ENCODE data around the gene HES2. TPM values are rescaled to one million over a fixed set of nuclear protein-coding genes. Genes with fewer than 3 reads are reported as not detected.

The HES2 gene
- total RNA-seq, 1 donor from 2014 or later = 0.10 TPM

DNA sequence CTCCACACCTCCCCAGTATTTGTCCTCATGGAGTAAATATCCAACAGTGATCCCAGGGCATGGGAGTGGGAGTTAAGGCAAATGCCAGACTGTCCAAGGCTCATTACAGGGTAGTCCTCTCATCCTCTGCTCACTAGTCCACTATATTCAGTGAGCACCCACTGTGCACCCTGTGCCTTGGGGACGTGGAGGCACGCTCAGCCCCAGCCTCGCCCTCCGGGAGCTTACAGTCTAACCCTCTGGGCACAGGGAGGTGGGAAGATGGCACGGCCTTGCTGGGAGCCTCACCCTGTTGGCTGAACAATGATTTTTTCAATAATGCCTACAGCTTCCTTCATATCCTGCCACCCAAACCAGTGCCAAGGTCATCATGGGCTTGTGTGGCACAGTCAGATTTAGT lies 2.8 kb downstream of the HES2 start:
- H3K27me3 Mint-ChIP-seq (ENCODE audit: unreplicated experiment) = peaks cover 29% of the 10 kb centered on the region
- no peaks in the 10 kb centered on the region for H3K9me3 Mint-ChIP-seq (ENCODE audit: unreplicated experiment)

DNA sequence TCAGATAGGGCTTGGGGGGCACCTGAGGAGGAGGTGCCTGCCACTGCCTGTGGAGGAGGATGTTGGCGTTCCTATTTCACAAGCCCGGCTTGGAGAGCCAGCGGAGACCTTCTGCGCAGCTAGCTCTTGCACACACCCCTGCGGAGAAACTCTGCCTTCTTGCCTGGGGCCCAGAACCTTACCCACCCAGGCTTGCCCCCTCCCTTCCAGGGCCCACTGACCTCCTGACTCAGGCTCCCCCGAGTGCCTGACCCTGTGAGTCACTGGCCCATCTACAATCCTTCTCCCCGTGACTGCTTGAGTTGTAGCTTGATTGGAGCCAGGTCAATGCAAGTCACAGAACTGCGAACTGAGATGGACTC lies 3.4 kb downstream of the HES2 start:
- Mint-ChIP-seq H3K9me3 (ENCODE audit: unreplicated experiment) (no peaks in the 10 kb centered on the region), H3K36me3 (ENCODE audit: low read depth, unreplicated experiment) (no peaks in the 10 kb centered on the region), H3K4me3 (ENCODE audit: unreplicated experiment) (no peak overlapping the region), H3K4me1 (ENCODE audit: unreplicated experiment) (no peaks in the 10 kb centered on the region), H3K27ac (ENCODE audit: unreplicated experiment) (no peak overlapping the region), H3K27me3 (ENCODE audit: unreplicated experiment) (peaks cover 23% of the 10 kb centered on the region)
- TF ChIP-seq CTCF (IDR thresholded peaks at IDR 0.05; ENCODE audit: unreplicated experiment) = no peak
- DNase-seq (ENCODE audit: low spot score) = no peak

More for the DNA sequence above, 2.8 kb downstream of the HES2 start:
- no peak for TF ChIP-seq CTCF (IDR thresholded peaks at IDR 0.05; ENCODE audit: unreplicated experiment)
- H3K27ac Mint-ChIP-seq (ENCODE audit: unreplicated experiment) = no peak overlapping the region
- no peaks in the 10 kb centered on the region for H3K36me3 Mint-ChIP-seq (ENCODE audit: low read depth, unreplicated experiment)
- DNase-seq (ENCODE audit: low spot score) = no peak
- H3K4me1 Mint-ChIP-seq (ENCODE audit: unreplicated experiment) = no peaks in the 10 kb centered on the region
- no peak overlapping the region for H3K4me3 Mint-ChIP-seq (ENCODE audit: unreplicated experiment)

DNA sequence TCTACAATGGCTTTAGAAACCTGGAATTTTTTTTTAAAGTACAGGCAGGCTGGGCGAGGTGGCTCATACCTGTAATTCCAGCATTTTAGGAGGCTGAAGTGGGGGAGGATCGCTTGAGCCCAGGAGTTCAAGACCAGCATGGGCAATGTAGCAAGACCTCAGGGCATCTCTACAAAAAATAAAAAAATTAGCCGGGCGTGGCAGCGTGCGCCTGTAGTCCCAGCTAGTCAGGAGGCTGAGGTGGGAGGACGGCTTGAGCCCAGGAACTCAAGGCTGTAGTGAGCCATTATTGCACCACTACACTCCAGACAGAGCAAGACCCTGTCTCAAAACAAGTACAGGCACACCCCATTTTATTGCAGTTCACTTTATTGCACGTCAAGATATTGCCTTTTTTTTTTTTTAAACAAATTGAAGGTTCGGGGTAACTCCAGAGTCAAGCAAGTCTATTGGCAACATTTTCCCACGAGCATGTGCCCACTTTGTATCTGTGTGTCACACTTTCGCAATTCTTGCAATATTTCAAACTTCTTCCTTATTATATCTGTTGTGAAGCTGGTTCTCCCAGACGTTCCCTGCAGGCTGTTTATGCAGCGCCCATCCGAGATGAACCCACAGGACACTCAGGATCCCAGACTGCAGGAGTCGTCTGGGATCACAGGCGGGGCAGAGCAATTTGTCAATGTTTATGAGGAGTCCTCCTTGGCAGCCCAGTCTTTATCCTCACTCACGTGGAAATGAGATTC lies 4.7 kb downstream of the HES2 start:
- H3K4me1 Mint-ChIP-seq (ENCODE audit: unreplicated experiment) = no peaks in the 10 kb centered on the region
- H3K4me3 Mint-ChIP-seq (ENCODE audit: unreplicated experiment) = no peak overlapping the region
- no peaks in the 10 kb centered on the region for H3K9me3 Mint-ChIP-seq (ENCODE audit: unreplicated experiment)
- no peak for DNase-seq (ENCODE audit: low spot score)
- H3K27me3 Mint-ChIP-seq (ENCODE audit: unreplicated experiment) = peaks cover 20% of the 10 kb centered on the region
- H3K36me3 Mint-ChIP-seq (ENCODE audit: low read depth, unreplicated experiment) = no peaks in the 10 kb centered on the region
- H3K27ac Mint-ChIP-seq (ENCODE audit: unreplicated experiment) = no peak overlapping the region
- TF ChIP-seq CTCF (IDR thresholded peaks at IDR 0.05; ENCODE audit: unreplicated experiment) = no peak

- Mint-ChIP-seq H3K27ac (ENCODE audit: unreplicated experiment) (no peak overlapping the region), H3K36me3 (ENCODE audit: low read depth, unreplicated experiment) (no peaks in the 10 kb centered on the region), H3K4me1 (ENCODE audit: unreplicated experiment) (no peaks in the 10 kb centered on the region), H3K9me3 (ENCODE audit: unreplicated experiment) (no peaks in the 10 kb centered on the region), H3K27me3 (ENCODE audit: unreplicated experiment) (peaks cover 20% of the 10 kb centered on the region), H3K4me3 (ENCODE audit: unreplicated experiment) (no peak overlapping the region)
- TF ChIP-seq CTCF (IDR thresholded peaks at IDR 0.05; ENCODE audit: unreplicated experiment) = peak; percentile 57
- peak; percentile 65 for DNase-seq (ENCODE audit: low spot score)
Measured at GRCh38 chr1:6414443-6414844, 5.3 kb downstream of the HES2 start.

GRCh38 chr1:6412896-6413295 lies 6.8 kb downstream of the HES2 start:
- no peaks in the 10 kb centered on the region for H3K36me3 Mint-ChIP-seq (ENCODE audit: low read depth, unreplicated experiment)
- H3K4me3 Mint-ChIP-seq (ENCODE audit: unreplicated experiment) = no peak overlapping the region
- no peak overlapping the region for H3K27ac Mint-ChIP-seq (ENCODE audit: unreplicated experiment)
- peaks cover 18% of the 10 kb centered on the region for H3K27me3 Mint-ChIP-seq (ENCODE audit: unreplicated experiment)
- DNase-seq (ENCODE audit: low spot score) = no peak
- H3K4me1 Mint-ChIP-seq (ENCODE audit: unreplicated experiment) = no peaks in the 10 kb centered on the region
- H3K9me3 Mint-ChIP-seq (ENCODE audit: unreplicated experiment) = no peaks in the 10 kb centered on the region
- no peak for TF ChIP-seq CTCF (IDR thresholded peaks at IDR 0.05; ENCODE audit: unreplicated experiment)

Measured in endothelial cell (in vitro differentiated cells).